A549 (cell line): ENCODE measurements around the gene SHISA6.

Experiments used
- CBX8 ChIP-seq: fragments of 200-600 bp; sonication (generic); IDR thresholded peaks from 2 replicates; pipeline ENCODE4 v1.6.1; 2016
- CEBPB ChIP-seq, 2 experiments: fragments of >200 bp in 1 of 2; sonication (Bioruptor Twin) in 1 of 2; formaldehyde crosslinking in 1 of 2; IDR thresholded peaks; 2 replicates each; pipeline ENCODE4 v1.6.1; 2012 to 2016
- CTCF ChIP-seq: fragments of >200 bp; sonication (Bioruptor Twin); formaldehyde crosslinking; IDR thresholded peaks from 3 replicates; pipeline ENCODE4 v1.5.1; 2016
- E2F6 ChIP-seq: IDR thresholded peaks from 2 replicates; pipeline ENCODE4 v1.6.1; 2012; ENCODE audit warnings: low read depth, borderline replicate concordance
- ELK1 ChIP-seq: fragments of 150-350 bp; IDR thresholded peaks from 2 replicates; pipeline ENCODE4 v1.6.1; 2014; ENCODE audit warnings: low read depth, mild to moderate bottlenecking, low read length
- ESRRA ChIP-seq: fragments of 150-350 bp; IDR thresholded peaks from 2 replicates; pipeline ENCODE4 v1.6.1; 2014; ENCODE audit warnings: mild to moderate bottlenecking, low read length, borderline replicate concordance
- GATA3 ChIP-seq: IDR thresholded peaks from 2 replicates; pipeline ENCODE4 v1.6.1; 2012; ENCODE audit warnings: borderline replicate concordance
- MAFK ChIP-seq: fragments of 450-650 bp; IDR thresholded peaks from 2 replicates; pipeline ENCODE4 v1.6.1; 2014; ENCODE audit not compliant: partially characterized antibody
- MAX ChIP-seq: IDR thresholded peaks from 2 replicates; pipeline ENCODE4 v1.6.1; 2012
- POLR2A ChIP-seq: IDR thresholded peaks from 2 replicates; pipeline ENCODE4 v1.6.1; 2012; ENCODE audit warnings: mild to moderate bottlenecking, low read length
- RAD21 ChIP-seq, 2 experiments: fragments of >200 bp in 1 of 2; sonication (Bioruptor Twin) in 1 of 2; formaldehyde crosslinking in 1 of 2; IDR thresholded peaks in 1 of 2; conservative IDR thresholded peaks in 1 of 2; 2 replicates in 1 of 2; 3 replicates in 1 of 2; pipeline ENCODE4 v1.6.1; 2012 to 2018; ENCODE audit warnings: inconsistent platforms in 1 of 2
- ZFP36 ChIP-seq: fragments of 450-650 bp; IDR thresholded peaks from 2 replicates; pipeline ENCODE4 v1.6.1; 2014; ENCODE audit warnings: borderline replicate concordance; ENCODE audit not compliant: partially characterized antibody
- ZNF302 ChIP-seq: fragments of 250-450 bp; sonication (Bioruptor Pico); IDR thresholded peaks from 2 replicates; pipeline ENCODE4 v1.9.0; 2021; ENCODE audit warnings: inconsistent platforms, mild to moderate bottlenecking, moderate library complexity

GRCh38 chr17:11242411-11242810 lies 1.4 kb downstream of the SHISA6 start:
- TF ChIP-seq MAX (no peak), E2F6 (no peak), CEBPB (IDR thresholded peaks at IDR 0.05) (no peak), CTCF (no peak), ZFP36 (no peak), ESRRA (no peak), POLR2A (no peak), GATA3 (no peak), RAD21 (conservative IDR thresholded peaks at IDR 0.05 in 1 of 2, IDR thresholded peaks at IDR 0.05 in 1 of 2) (no peak), MAFK (no peak), ZNF302 (no peak), ELK1 (no peak), CBX8 (no peak)
